HAP-1 (cell line): ENCODE data around the gene ZNF256.
"Not testable (repeated sequence)": the region's sequence is repeated elsewhere in the genome, so short reads cannot be mapped to it uniquely, and the experiment has no call there.

Experiments
- DNase-seq, 2 experiments: peaks; one replicate each; pipeline ENCODE4 v3.0.0-alpha.2; 2016 to 2020; ENCODE audit warnings: low spot score in 2 of 2
- H3K27me3 ChIP-seq: fragments of 250-450 bp; sonication (Bioruptor Pico); 2 replicates; pipeline ENCODE4 v1.5.1; 2020; ENCODE audit warnings: low read depth, mild to moderate bottlenecking, moderate library complexity
- H3K36me3 ChIP-seq: fragments of 250-450 bp; sonication (Bioruptor Pico); replicated peaks from 2 replicates; pipeline ENCODE4 v1.5.1; 2020; ENCODE audit warnings: mild to moderate bottlenecking
- H3K4me1 ChIP-seq: fragments of 250-450 bp; sonication (Bioruptor Pico); 2 replicates; pipeline ENCODE4 v1.5.1; 2020; ENCODE audit warnings: mild to moderate bottlenecking
- H3K4me3 ChIP-seq: fragments of 250-450 bp; sonication (Bioruptor Pico); 2 replicates; pipeline ENCODE4 v1.5.1; 2020; ENCODE audit warnings: mild to moderate bottlenecking, moderate library complexity
- H3K9me3 ChIP-seq: fragments of 250-450 bp; sonication (Bioruptor Pico); 2 replicates; pipeline ENCODE4 v1.5.1; 2020; ENCODE audit warnings: mild to moderate bottlenecking, moderate library complexity
- in situ Hi-C: fragments of 300-500 bp; cut with MboI; formaldehyde crosslinking; loops from 3 replicates; pipeline ENCODE4 v1.14.3; 2020; ENCODE audit warnings: low sequenced_read_pairs, inconsistent platforms, mixed read lengths

The ZNF256 gene

GRCh38 chr19:57934820-57935665 lies 12.5 kb downstream of the ZNF256 start, which contains the start of gene ZNF418:
Gene ZNF418 (minus strand): TSS chr19:57935402. CDS start chr19:57933822, 1,580 bp downstream.
- in situ Hi-C loops = no loop called here
- no peak for DNase-seq
- H3K36me3 ChIP-seq = no peaks in the 10 kb centered on the region
- no peaks in the 10 kb centered on the region for H3K4me1 ChIP-seq
- H3K27me3 ChIP-seq = no peaks in the 10 kb centered on the region
- H3K9me3 ChIP-seq = 0 out of 2 replicates have a peak, but pooled peaks cover 2% of the 10 kb centered on the region
- no peak within 1 kb of the TSS for H3K4me3 ChIP-seq

GRCh38 chr19:57927587-57927986 lies 19.9 kb downstream of the ZNF256 start:
- Histone ChIP-seq H3K27me3 (no peaks in the 10 kb centered on the region), H3K9me3 (peaks cover 7% of the 10 kb centered on the region), H3K4me3 (no peak overlapping the region), H3K4me1 (no peaks in the 10 kb centered on the region), H3K36me3 (no peaks in the 10 kb centered on the region)
- DNase-seq = no peak
- in situ Hi-C loops = no loop called here

GRCh38 chr19:57916168-57916995 lies 31.1 kb downstream of the ZNF256 start, which contains the start of gene ZNF417:
Gene ZNF417 (minus strand): TSS chr19:57916592. CDS start chr19:57916411, 181 bp downstream.
- in situ Hi-C loops, H3K27me3 ChIP-seq, H3K36me3 ChIP-seq: not testable (repeated sequence)

GRCh38 chr19:57914531-57914930 lies 33.0 kb downstream of the ZNF256 start:
- no peaks in the 10 kb centered on the region for H3K4me1 ChIP-seq
- peaks cover 14% of the 10 kb centered on the region for H3K36me3 ChIP-seq
- no peaks in the 10 kb centered on the region for H3K9me3 ChIP-seq
- in situ Hi-C loops = no loop called here
- H3K4me3 ChIP-seq = no peak overlapping the region
- DNase-seq = no peak
- H3K27me3 ChIP-seq = no peaks in the 10 kb centered on the region

More at GRCh38 chr19:57916168-57916995, 31.1 kb downstream of the ZNF256 start, which contains the start of gene ZNF417:
- peak; percentile 86 to 87 for DNase-seq
- H3K4me3 ChIP-seq = peak within 1 kb of the TSS; percentile 87
- H3K4me1 ChIP-seq, H3K9me3 ChIP-seq: not testable (repeated sequence)

- Histone ChIP-seq H3K4me1 (no peaks in the 10 kb centered on the region), H3K27me3 (no peaks in the 10 kb centered on the region), H3K4me3 (no peak overlapping the region), H3K36me3 (peaks cover 11% of the 10 kb centered on the region), H3K9me3 (no peaks in the 10 kb centered on the region)
- in situ Hi-C loops = no loop called here
- no peak for DNase-seq
Measured at GRCh38 chr19:57907394-57907793, 40.1 kb downstream of the ZNF256 start.

- in situ Hi-C loops = no loop called here
- Histone ChIP-seq H3K36me3 (peaks cover 3% of the 10 kb centered on the region; the same call in 1 of the 2 replicates), H3K27me3 (no peaks in the 10 kb centered on the region), H3K9me3 (no peaks in the 10 kb centered on the region), H3K4me3 (no peak overlapping the region), H3K4me1 (no peaks in the 10 kb centered on the region)
- no peak for DNase-seq
Measured at GRCh38 chr19:57905258-57905657, 42.2 kb downstream of the ZNF256 start.

- H3K36me3 ChIP-seq = no peaks in the 10 kb centered on the region; the same call in 1 of the 2 replicates
- H3K27me3 ChIP-seq = no peaks in the 10 kb centered on the region
- H3K4me1 ChIP-seq = no peaks in the 10 kb centered on the region
- in situ Hi-C loops = no loop called here
- no peak overlapping the region for H3K4me3 ChIP-seq
- no peaks in the 10 kb centered on the region for H3K9me3 ChIP-seq
- no peak for DNase-seq
Measured at GRCh38 chr19:57903618-57904184, 43.8 kb downstream of the ZNF256 start.

GRCh38 chr19:57900311-57900710 lies 47.2 kb downstream of the ZNF256 start:
- H3K4me3 ChIP-seq = no peak overlapping the region
- no peaks in the 10 kb centered on the region for H3K36me3 ChIP-seq
- DNase-seq = no peak
- H3K9me3 ChIP-seq = no peaks in the 10 kb centered on the region
- no peaks in the 10 kb centered on the region for H3K27me3 ChIP-seq
- H3K4me1 ChIP-seq = no peaks in the 10 kb centered on the region
- in situ Hi-C loops = no loop called here
